H1 (cell line): ENCODE measurements around the gene FAM228B. TPM values are rescaled to one million over a fixed set of nuclear protein-coding genes. Genes with fewer than 3 reads are reported as not detected.

ENCODE experiments used
- BRCA1 ChIP-seq: IDR thresholded peaks from 2 replicates; pipeline ENCODE4 v1.6.1; 2012; ENCODE audit warnings: low read depth, low read length, improper control_type of control experiment
- CEBPB ChIP-seq: IDR thresholded peaks from 2 replicates; pipeline ENCODE4 v1.6.1; 2012; ENCODE audit warnings: low read depth, low read length
- CHD1 ChIP-seq: IDR thresholded peaks from 2 replicates; pipeline ENCODE4 v1.6.1; 2012; ENCODE audit warnings: low read depth, low read length, improper control_type of control experiment
- CHD7 ChIP-seq: fragments of 300-600 bp; sonication (generic); IDR thresholded peaks from 2 replicates; pipeline ENCODE4 v1.7.1; 2012; ENCODE audit warnings: low read length, moderate library complexity, mild to moderate bottlenecking, inconsistent platforms; ENCODE audit not compliant: insufficient replicate concordance
- KDM5A ChIP-seq: fragments of 200-600 bp; IDR thresholded peaks from 2 replicates; pipeline ENCODE4 v1.7.1; 2012; ENCODE audit warnings: mild to moderate bottlenecking, low read length, inconsistent platforms, mixed read lengths
- SIX5 ChIP-seq: IDR thresholded peaks from 2 replicates; pipeline ENCODE4 v1.6.1; 2011; ENCODE audit warnings: mild to moderate bottlenecking, low read depth, low read length
- SP2 ChIP-seq: IDR thresholded peaks from 2 replicates; pipeline ENCODE4 v1.6.1; 2012; ENCODE audit warnings: mild to moderate bottlenecking, low read length, inconsistent platforms
- polyA plus RNA-seq, 7 experiments: library from polyadenylated mRNA; depleted of rRNA in 3 of 7; stranded (reverse) in 5 of 7; unstranded in 2 of 7; fragments of >200 nt in 5 of 7; fragments of 200-250 nt in 2 of 7; gene quantifications; 1 replicate in 5 of 7; 2 replicates in 1 of 7; 4 replicates in 1 of 7; pipeline versions ENCODE4 v1.2.1 to v1.2.3, GENCODE V29; 2011 to 2013; ENCODE audit warnings: missing spikeins in 2 of 7, mixed read lengths in 2 of 7
- total RNA-seq: library from RNA; stranded (reverse); fragmentation: NEBNext Ultra II Directional; extraction: Animal tissue kit (Norgen Biotek cat#: 25700); gene quantifications from 2 replicates; pipeline ENCODE4 v1.2.1, GENCODE V29; 2021

Gene FAM228B
- total and polyA plus RNA-seq, 2 of the 8 experiments (the other 6 are each of a cell fraction or from before 2014, with no cell fraction given), result 1.4 to 3.2 TPM

GRCh38 chr2:24163601-24164000, 40.3 kb downstream of the FAM228B start (continued):
- TF ChIP-seq CHD7 (no peak), CEBPB (no peak), CHD1 (no peak), SIX5 (no peak), SP2 (no peak), BRCA1 (no peak), KDM5A (no peak)
- TF ChIP-seq, all 59 proteins: peak for 0
